Measurements from ENCODE around the gene MAP2K6. TPM values are rescaled to one million over a fixed set of nuclear protein-coding genes. Genes with fewer than 3 reads are reported as not detected.
A peak's percentile ranks its signal among the peaks of the same experiment; 100 is the strongest.

MAP2K6 gene
- total RNA-seq, 1 donor from 2014 or later = 101 TPM

DNA sequence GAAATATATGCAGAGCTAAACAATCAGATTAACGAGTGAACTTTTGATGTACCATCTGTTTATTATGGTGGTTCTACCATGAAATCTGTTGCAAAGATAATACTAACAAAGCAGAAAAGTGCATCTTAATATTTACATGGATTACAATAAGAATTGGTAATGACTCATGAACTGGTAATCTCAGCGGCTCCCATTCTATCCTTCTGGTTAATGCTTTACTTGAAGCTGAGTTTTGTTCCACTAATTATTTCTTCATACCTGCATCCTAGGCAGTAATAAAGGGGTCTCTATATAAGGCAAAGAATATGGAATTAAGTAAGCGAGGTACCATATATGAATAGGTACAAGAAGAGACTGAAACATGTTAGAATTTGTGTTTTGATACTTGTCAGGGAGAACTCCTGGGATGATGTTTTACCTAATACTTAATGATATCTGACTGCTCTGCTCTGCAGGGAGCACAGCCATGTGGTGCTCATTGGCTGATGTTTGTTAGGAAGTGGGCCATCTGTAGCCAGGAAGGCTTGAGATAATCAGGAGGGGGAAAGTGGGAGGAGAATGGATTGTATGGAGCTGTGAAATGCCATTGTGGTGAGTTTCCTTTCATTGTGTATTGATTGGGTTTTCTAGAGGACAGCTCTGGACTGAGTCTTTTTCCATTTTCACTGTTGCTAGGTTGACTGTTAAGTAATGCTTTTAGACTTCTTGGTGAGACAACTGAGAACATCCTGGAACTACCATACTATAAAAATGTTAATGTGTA is 52.6 kb downstream of the MAP2K6 start:
- Histone ChIP-seq H3K4me3 (no peak overlapping the region), H4K20me1 (ENCODE audit: low read depth) (peaks cover 44% of the 10 kb centered on the region), H3K27me3 (no peaks in the 10 kb centered on the region), H3K4me1 (peaks cover 29% of the 10 kb centered on the region), H3F3A (ENCODE audit: low read depth) (peaks cover 22% of the 10 kb centered on the region), H2AFZ (replicated peaks) (no peak overlapping the region), H3K9ac (no peak overlapping the region), H3K36me3 (peaks cover 9% of the 10 kb centered on the region), H3K4me2 (peak overlapping the region; percentile 61), H3K9me3 (ENCODE audit: low read depth) (no peaks in the 10 kb centered on the region), H3K27ac (peak overlapping the region; percentile 66), H3K79me2 (ENCODE audit: low read depth) (peaks cover 95% of the 10 kb centered on the region)
- peak overlapping the region; percentile 94 for H3K27ac Mint-ChIP-seq
- no peaks in the 10 kb centered on the region for H3K27me3 Mint-ChIP-seq (ENCODE audit: insufficient read depth, low read depth)
- TF ChIP-seq EZH2phosphoT487 (IDR thresholded peaks at IDR 0.05) (peak; percentile 32), EZH2 (IDR thresholded peaks at IDR 0.05) (no peak)
- TF ChIP-seq, protein P1, sequence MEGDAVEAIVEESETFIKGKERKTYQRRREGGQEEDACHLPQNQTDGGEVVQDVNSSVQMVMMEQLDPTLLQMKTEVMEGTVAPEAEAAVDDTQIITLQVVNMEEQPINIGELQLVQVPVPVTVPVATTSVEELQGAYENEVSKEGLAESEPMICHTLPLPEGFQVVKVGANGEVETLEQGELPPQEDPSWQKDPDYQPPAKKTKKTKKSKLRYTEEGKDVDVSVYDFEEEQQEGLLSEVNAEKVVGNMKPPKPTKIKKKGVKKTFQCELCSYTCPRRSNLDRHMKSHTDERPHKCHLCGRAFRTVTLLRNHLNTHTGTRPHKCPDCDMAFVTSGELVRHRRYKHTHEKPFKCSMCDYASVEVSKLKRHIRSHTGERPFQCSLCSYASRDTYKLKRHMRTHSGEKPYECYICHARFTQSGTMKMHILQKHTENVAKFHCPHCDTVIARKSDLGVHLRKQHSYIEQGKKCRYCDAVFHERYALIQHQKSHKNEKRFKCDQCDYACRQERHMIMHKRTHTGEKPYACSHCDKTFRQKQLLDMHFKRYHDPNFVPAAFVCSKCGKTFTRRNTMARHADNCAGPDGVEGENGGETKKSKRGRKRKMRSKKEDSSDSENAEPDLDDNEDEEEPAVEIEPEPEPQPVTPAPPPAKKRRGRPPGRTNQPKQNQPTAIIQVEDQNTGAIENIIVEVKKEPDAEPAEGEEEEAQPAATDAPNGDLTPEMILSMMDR (IDR thresholded peaks at IDR 0.05) = no peak
- H3K4me1 Mint-ChIP-seq = peaks cover 16% of the 10 kb centered on the region
- peaks cover 28% of the 10 kb centered on the region for H3K36me3 Mint-ChIP-seq
- DNase-seq (ENCODE audit: low spot score) = peak; percentile 77
- H3K9me3 Mint-ChIP-seq = peaks cover 13% of the 10 kb centered on the region
- H3K4me3 Mint-ChIP-seq = no peak overlapping the region

DNA sequence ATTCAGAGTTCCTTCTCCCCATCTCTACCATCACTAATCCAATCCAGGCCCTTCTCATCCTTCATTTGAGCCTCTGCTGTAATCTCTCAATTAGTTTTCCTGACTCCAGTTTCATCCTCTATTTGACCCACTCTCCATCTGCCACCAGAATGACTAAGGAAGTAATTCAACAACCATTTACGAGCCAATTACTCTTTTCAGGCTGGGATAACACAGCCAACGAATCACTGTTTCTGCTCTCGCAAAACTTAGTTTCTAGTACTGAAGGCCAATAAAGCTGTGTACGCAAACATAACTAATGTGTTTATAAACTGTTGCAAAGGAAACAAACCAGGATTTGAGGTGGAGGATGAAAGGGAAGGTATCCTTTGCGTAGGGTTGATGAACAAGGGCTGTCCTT is 53.7 kb downstream of the MAP2K6 start:
- peaks cover 34% of the 10 kb centered on the region for H4K20me1 ChIP-seq (ENCODE audit: low read depth)
- no peak overlapping the region for H3K4me3 Mint-ChIP-seq
- H3K27ac Mint-ChIP-seq = no peak overlapping the region

DNA sequence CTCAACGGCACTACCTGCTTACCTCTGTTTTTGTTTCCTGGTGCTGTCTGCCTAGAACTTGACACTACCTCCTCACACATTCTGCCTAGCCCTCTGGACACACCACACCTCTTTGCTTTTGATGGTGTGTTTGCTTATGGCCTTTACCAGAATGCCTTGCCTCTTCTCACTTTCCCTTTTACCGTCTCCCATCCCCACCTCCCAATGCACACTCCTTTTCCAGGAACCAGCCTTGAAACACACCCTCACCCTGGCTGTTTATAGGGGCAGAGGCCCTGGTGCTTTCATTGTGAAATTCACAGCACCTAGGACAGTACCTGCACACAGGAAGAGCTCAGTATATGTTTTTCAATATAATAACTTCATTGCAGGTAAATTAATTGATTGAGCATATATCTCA is 56.2 kb downstream of the MAP2K6 start:
- H3K4me3 ChIP-seq = no peak overlapping the region
- Mint-ChIP-seq H3K27ac (no peak overlapping the region), H3K27me3 (ENCODE audit: insufficient read depth, low read depth) (no peaks in the 10 kb centered on the region)

More for the DNA sequence above, 53.7 kb downstream of the MAP2K6 start:
- Histone ChIP-seq H3F3A (ENCODE audit: low read depth) (peaks cover 27% of the 10 kb centered on the region), H3K4me1 (peaks cover 33% of the 10 kb centered on the region), H2AFZ (replicated peaks) (no peak overlapping the region), H3K4me3 (no peak overlapping the region), H3K9ac (no peak overlapping the region), H3K36me3 (peaks cover 9% of the 10 kb centered on the region), H3K4me2 (peak overlapping the region; percentile 61), H3K27me3 (no peaks in the 10 kb centered on the region), H3K27ac (peak overlapping the region; percentile 77), H3K79me2 (ENCODE audit: low read depth) (peaks cover 98% of the 10 kb centered on the region), H3K9me3 (ENCODE audit: low read depth) (no peaks in the 10 kb centered on the region)
- H3K4me1 Mint-ChIP-seq = peaks cover 16% of the 10 kb centered on the region
- no peaks in the 10 kb centered on the region for H3K27me3 Mint-ChIP-seq (ENCODE audit: insufficient read depth, low read depth)
- peaks cover 28% of the 10 kb centered on the region for H3K36me3 Mint-ChIP-seq
- no peak for DNase-seq (ENCODE audit: low spot score)
- TF ChIP-seq, protein P1 (IDR thresholded peaks at IDR 0.05) = no peak
- TF ChIP-seq EZH2phosphoT487 (IDR thresholded peaks at IDR 0.05) = no peak
- TF ChIP-seq EZH2 (IDR thresholded peaks at IDR 0.05) = no peak
- peaks cover 13% of the 10 kb centered on the region for H3K9me3 Mint-ChIP-seq

More for the DNA sequence above, 56.2 kb downstream of the MAP2K6 start:
- Histone ChIP-seq H4K20me1 (ENCODE audit: low read depth) (peaks cover 40% of the 10 kb centered on the region), H3K36me3 (peaks cover 9% of the 10 kb centered on the region), H3K4me2 (no peak overlapping the region), H3K9me3 (ENCODE audit: low read depth) (no peaks in the 10 kb centered on the region), H3K27ac (no peak overlapping the region), H3K27me3 (no peaks in the 10 kb centered on the region), H3F3A (ENCODE audit: low read depth) (peaks cover 42% of the 10 kb centered on the region), H2AFZ (replicated peaks) (no peak overlapping the region), H3K79me2 (ENCODE audit: low read depth) (peaks cover 88% of the 10 kb centered on the region), H3K4me1 (peaks cover 53% of the 10 kb centered on the region), H3K9ac (no peak overlapping the region)
- DNase-seq (ENCODE audit: low spot score) = no peak
- Mint-ChIP-seq H3K9me3 (peaks cover 15% of the 10 kb centered on the region), H3K36me3 (peaks cover 32% of the 10 kb centered on the region), H3K4me3 (no peak overlapping the region), H3K4me1 (peaks cover 26% of the 10 kb centered on the region)
- no peak for TF ChIP-seq EZH2phosphoT487 (IDR thresholded peaks at IDR 0.05)
- TF ChIP-seq, protein P1 (IDR thresholded peaks at IDR 0.05) = no peak
- no peak for TF ChIP-seq EZH2 (IDR thresholded peaks at IDR 0.05)
